GM12801 (cell line): Measurements from ENCODE around the gene MLC1.

Source experiments
- TF ChIP-seq, protein P1 (sequence below): IDR thresholded peaks from one replicate; pipeline ENCODE4 v1.5.1; 2011; ENCODE audit warnings: control low read depth; ENCODE audit not compliant: insufficient read length; ENCODE audit errors: extremely low read depth

Gene MLC1

DNA sequence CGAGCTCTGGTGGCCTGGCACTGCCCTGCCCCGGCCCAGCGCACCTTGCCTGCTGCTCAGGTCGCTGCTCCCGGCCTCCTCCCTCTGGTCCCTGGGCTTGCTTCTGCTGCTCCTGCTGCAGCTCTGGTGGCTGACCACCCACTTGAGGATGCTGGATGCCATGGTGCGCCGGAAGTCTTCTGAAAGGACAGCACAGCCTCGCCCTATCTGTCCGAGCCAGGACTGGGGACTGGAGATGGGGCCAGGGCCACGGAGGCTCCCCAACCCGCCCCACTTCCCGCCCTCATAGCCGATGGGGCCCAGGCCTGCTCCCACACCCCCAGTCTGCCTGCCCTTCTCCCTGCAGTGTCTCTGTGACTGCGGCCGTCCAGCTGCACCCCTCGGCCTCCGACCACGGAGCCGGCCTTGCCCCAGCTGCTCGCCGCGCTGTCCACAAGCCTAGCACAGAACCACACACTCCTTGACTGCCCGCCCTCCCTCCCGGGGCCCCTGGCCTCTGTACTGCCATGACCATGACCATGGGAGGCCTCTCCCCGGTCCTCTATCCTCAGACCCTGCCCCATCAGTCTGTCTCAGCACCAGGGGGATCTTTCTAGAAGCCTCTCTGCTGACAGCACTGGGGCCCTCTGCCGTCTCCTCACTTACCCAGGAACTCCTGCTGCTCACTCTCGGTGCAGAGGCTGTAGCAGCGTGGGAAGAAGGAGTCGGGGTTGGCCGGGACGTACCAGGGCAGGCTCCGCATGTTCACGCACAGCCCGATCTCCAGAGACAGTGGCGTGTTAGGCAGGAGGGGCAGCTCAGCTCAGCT lies 39.8 kb downstream of the MLC1 start:
- TF ChIP-seq, protein P1, sequence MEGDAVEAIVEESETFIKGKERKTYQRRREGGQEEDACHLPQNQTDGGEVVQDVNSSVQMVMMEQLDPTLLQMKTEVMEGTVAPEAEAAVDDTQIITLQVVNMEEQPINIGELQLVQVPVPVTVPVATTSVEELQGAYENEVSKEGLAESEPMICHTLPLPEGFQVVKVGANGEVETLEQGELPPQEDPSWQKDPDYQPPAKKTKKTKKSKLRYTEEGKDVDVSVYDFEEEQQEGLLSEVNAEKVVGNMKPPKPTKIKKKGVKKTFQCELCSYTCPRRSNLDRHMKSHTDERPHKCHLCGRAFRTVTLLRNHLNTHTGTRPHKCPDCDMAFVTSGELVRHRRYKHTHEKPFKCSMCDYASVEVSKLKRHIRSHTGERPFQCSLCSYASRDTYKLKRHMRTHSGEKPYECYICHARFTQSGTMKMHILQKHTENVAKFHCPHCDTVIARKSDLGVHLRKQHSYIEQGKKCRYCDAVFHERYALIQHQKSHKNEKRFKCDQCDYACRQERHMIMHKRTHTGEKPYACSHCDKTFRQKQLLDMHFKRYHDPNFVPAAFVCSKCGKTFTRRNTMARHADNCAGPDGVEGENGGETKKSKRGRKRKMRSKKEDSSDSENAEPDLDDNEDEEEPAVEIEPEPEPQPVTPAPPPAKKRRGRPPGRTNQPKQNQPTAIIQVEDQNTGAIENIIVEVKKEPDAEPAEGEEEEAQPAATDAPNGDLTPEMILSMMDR = no peak

DNA sequence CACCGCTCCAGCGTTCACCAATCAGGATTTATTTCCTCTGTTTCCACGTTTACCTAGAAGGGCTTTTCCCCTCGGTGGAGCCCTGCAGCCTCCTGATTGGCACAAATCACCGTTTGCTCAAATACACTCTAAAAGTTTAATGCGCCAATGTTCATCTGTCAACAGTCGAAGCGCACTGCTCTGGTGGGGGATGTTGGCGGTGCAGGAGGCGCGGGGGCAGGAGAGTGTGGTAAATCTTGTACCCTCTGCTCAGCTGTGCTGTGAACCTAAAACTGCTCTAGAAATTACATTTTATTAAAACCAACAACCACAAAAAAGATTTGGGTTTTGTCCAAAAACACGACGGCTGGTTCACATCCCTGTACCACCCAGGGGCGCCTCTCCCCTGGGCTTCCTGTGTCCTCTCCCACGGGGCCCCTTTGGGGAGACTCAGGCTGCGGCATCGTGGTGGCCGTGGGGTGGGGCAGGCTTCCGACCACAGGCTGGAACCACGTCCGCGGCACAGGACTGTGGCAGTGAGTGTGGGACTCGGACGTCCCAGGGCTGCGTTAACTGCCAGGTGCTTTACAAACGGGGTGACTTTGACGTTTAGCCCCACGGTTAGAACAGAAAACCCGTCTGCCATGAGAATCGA lies 40.6 kb downstream of the MLC1 start:
- TF ChIP-seq, protein P1 = no peak

DNA sequence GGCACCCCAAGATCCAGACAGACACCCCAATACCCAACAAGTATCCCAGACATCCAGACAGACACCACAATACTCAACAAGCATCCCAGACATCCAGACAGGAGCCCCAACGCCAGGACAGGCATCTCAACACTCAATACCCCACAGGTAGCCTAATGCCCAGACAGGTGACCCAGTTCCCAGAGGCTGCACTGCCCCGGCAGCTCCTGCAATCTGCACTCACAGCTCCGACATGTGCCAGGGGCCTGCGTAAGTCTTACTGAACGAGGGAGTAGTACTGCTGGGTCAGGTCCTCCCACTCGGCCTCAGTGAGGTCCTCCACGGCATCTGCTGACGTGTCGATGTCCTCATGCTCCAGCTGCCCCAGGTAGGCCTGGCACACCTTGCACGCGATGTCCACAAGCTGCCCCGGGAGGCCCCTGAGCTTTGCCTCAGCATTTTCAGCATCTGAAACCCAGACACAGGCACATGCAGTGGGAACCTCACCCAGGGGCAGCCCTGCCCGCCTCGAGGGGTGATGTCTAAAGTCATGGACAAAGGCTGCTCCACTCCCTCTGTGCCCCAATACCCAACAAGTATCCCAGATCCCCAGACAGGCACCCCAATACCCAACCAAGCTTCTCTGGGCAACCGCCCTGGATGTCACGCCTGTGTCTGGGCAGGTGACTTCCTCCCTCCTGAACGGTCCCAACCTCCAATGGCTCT lies 43.7 kb downstream of the MLC1 start:
- TF ChIP-seq, protein P1 = no peak

DNA sequence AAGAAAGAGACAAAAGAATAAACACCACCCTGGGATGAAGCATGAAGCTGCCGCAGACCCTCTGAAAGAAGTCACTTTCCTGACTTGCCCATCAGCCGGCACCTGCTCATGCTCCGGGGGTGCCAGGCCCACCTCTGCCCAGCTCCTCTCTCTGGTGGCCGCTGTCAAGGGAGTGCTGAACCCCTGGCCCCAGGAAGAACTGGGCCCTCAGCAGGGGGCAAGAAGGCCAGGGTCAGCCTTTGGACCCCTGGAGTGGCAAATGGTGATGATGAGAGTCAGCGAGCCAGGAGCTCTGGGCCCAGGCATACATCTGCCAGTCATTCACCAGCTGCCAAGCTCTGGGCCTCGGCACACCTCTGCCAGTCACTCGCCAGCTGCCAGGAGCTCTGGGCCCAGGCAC lies 44.5 kb downstream of the MLC1 start:
- TF ChIP-seq, protein P1 = no peak

DNA sequence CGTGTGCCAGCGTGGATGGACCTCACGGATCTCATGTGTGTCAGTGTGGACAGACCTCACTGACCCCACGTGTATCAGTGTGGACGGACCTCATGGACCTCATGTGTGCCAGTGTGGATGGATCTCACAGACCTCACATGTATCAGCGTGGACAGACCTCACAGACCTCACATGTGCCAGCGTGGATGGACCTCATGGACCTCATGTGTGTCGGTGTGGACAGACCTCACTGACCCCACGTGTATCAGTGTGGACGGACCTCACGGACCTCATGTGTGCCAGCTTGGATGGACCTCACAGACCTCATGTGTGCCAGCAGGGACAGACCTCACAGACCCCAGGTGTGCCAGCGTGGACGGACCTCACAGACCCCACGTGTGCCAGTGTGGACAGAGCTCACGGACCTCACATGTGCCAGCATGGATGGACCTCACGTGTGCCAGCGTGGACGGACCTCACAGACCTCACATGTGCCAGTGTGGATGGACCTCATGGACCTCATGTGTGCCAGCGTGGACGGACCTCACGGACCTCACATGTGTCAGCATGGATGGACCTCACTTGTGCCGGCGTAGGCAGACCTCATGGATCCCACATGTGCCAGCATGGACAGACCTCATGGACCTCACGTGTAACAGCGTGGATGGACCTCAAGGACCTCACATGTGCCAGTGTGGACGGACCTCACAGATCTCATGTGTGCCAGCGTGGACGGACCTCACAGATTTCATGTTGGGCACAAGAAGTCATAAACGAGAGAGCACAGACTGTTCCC lies 45.4 kb downstream of the MLC1 start:
- TF ChIP-seq, protein P1 = no peak

DNA sequence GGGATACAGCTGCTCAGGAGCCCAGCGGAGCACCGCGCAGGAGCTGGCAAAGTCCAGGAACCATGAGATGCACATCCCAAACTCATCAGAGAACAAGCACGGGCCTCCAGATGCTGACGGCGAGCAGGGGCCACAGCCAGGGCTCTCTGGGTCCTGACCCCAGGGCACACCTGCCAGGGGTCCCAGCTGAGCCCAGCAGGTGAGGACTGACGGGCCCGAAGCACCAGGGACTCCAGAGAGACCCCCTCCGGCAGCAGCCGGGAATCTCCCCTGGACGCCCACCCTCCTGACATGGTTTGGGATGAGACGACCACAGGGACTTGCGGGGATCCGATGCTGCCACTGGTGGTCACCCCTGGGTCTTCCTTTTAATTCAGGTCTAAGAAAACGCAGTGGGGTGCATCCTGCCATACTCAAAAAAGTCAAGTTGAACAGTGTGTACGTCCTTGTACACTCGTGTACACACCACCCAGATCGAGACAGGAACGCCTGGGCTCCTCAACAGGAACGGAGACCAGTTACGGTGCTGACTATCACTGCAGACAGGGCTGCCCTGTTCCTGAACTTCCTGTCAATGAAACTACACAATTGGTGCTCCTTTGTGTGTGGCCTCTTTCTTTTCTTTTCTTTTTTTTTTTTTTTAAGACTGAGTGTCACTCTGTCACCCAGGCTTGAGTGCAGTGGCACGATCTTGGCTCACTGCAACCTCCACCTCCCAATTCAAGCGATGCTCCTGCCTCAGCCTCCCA lies 49.1 kb downstream of the MLC1 start:
- TF ChIP-seq, protein P1 = no peak
